Activated CD4-positive, alpha-beta T cell treated with anti-CD3 and anti-CD28 coated beads for 36 hours (primary cell): ENCODE measurements around the gene ERG28. TPM values are rescaled to one million over a fixed set of nuclear protein-coding genes. Genes with fewer than 3 reads are reported as not detected.
A peak's percentile ranks its signal among the peaks of the same experiment; 100 is the strongest.
"Not testable (repeated sequence)": the region's sequence is repeated elsewhere in the genome, so short reads cannot be mapped to it uniquely, and the experiment has no call there.

Experiments used
- ATAC-seq: fragments of 200-7000 bp; cut with Tn5 transposase; one replicate; pipeline ENCODE4 v1.10.0; 2021; ENCODE audit warnings: mild to moderate bottlenecking, moderate library complexity
- CTCF ChIA-PET: fragments of 350-600 bp; sonication (Branson Sonifier 250); formaldehyde crosslinking; loops from one replicate; lab custom pipeline; 2021; ENCODE audit warnings: antibody characterized with exemption; lab: Charles Lee
- POLR2A ChIA-PET: fragments of 350-600 bp; sonication (Branson Sonifier 250); formaldehyde crosslinking; loops from one replicate; lab custom pipeline; 2021; ENCODE audit warnings: antibody characterized with exemption, inconsistent platforms; lab: Charles Lee
- DNase-seq: peaks from one replicate; pipeline ENCODE4 v3.0.0-alpha.2; 2020
- H3K27ac Mint-ChIP-seq: one replicate; pipeline ENCODE4 v1.8.0; 2021; ENCODE audit warnings: mixed read lengths
- H3K27me3 Mint-ChIP-seq: one replicate; pipeline ENCODE4 v1.8.0; 2021; ENCODE audit warnings: mixed read lengths
- H3K36me3 Mint-ChIP-seq: one replicate; pipeline ENCODE4 v1.8.0; 2021; ENCODE audit warnings: low read depth, mixed read lengths
- H3K4me1 Mint-ChIP-seq: one replicate; pipeline ENCODE4 v1.8.0; 2021; ENCODE audit warnings: mixed read lengths
- H3K4me3 Mint-ChIP-seq: one replicate; pipeline ENCODE4 v1.8.0; 2021; ENCODE audit warnings: mild to moderate bottlenecking, moderate library complexity, mixed read lengths
- H3K9me3 Mint-ChIP-seq: one replicate; pipeline ENCODE4 v1.8.0; 2021; ENCODE audit warnings: low read depth, mixed read lengths
- intact Hi-C, 2 experiments: fragments of 100-400 bp; cut with DNase I in 1 of 2; cut with micrococcal nuclease in 1 of 2; formaldehyde crosslinking; loops; one replicate each; pipeline versions ENCODE4 v1.14.2 to v1.15.1; 2022 to 2024; cut with DNase I, micrococcal nuclease
- total RNA-seq, 2 experiments: library from RNA; stranded (reverse); gene quantifications; one replicate each; pipeline ENCODE4 v1.2.3, GENCODE V29; 2021

Gene ERG28
- total RNA-seq, 2 experiments from 2014 or later: 19.1 to 23.7 TPM

DNA sequence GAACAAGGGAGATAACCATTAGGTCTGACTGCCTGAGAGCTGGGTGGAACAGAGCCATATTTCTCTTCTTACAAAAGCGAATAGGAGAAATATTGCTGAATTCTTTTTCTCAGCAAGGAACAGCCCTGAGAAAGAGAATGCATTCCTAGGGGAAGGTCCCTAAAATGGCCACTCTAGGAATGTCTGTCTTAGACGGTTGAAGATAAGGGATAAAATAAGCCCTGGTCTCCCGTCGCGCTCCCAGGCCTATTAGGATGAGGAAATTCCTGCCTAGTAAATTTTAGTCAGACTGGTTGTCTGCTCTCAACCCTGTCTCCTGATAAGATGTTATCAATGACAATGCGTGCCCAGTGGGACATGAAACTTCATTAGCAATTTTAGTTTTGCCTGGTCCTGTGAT lies 34.3 kb upstream of the ERG28 start:
- DNase-seq, POLR2A ChIA-PET, CTCF ChIA-PET, H3K4me1 Mint-ChIP-seq, H3K27me3 Mint-ChIP-seq, intact Hi-C loops, H3K27ac Mint-ChIP-seq, ATAC-seq, H3K9me3 Mint-ChIP-seq, H3K4me3 Mint-ChIP-seq: not testable (repeated sequence)
- peaks cover 54% of the 10 kb centered on the region for H3K36me3 Mint-ChIP-seq

DNA sequence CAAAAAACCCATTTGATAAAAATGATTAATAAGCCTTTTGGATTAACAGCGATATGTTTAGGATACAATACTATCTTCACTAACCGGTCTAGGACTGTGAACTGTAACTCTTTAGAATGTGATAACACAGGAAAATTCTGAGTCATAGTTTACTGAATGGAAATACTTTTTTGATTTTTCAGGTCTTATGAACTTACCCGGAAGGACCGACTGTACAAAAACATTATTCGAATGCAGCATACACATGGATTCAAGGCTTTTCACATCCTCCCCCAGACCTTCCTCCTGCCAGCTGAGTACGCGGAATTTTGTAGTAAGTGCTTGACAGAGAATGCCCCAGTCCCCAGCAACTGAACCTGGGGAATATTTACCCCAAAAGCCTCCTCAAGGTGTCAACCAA lies 29.3 kb upstream of the ERG28 start:
- no peak overlapping the region for H3K4me3 Mint-ChIP-seq
- ChIA-PET CTCF (interaction anchor here (0.6 to 1.4 kb wide), 2 partner anchors 14 to 19 kb away, joined by 3 read pairs; no protein-coding TSS in a partner anchor), POLR2A (no interaction called here)
- DNase-seq (no peak), ATAC-seq (no peak)
- no peaks in the 10 kb centered on the region for H3K27me3 Mint-ChIP-seq
- H3K36me3 Mint-ChIP-seq: peaks cover 47% of the 10 kb centered on the region
- H3K4me1 Mint-ChIP-seq: peaks cover 10% of the 10 kb centered on the region
- H3K9me3 Mint-ChIP-seq: peaks cover 4% of the 10 kb centered on the region
- intact Hi-C loops: no loop called here
- H3K27ac Mint-ChIP-seq: no peak overlapping the region

DNA sequence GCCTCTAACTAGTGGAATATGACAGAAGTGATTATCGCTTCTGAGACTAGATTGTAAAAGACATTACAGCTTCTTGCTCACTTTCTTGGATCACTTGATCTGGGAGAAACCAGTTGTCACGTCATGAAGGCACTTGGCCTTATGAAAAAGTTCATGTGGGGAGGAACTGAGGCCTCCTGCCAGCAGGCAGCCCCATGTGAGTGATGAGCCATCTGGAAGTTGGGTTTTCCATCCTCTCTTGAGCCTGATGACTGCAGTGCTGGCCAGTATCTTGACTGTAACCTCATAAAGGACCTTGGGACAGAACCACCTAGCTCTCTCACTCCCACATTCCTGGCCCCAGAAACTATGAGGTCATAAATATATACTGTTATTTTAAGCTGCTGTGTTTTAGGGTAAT lies 28.3 kb upstream of the ERG28 start:
- Mint-ChIP-seq H3K27ac (no peak overlapping the region), H3K4me1 (peaks cover 10% of the 10 kb centered on the region), H3K27me3 (no peaks in the 10 kb centered on the region), H3K9me3 (no peaks in the 10 kb centered on the region), H3K4me3 (no peak overlapping the region), H3K36me3 (peaks cover 40% of the 10 kb centered on the region)
- DNase-seq (no peak), ATAC-seq (no peak)
- CTCF ChIA-PET: interaction anchor here (1.4 to 2.2 kb wide), 3 partner anchors 9 to 20 kb away, joined by 3 to 8 read pairs (median 4); no protein-coding TSS in a partner anchor
- intact Hi-C loops: no loop called here
- POLR2A ChIA-PET: no interaction called here

DNA sequence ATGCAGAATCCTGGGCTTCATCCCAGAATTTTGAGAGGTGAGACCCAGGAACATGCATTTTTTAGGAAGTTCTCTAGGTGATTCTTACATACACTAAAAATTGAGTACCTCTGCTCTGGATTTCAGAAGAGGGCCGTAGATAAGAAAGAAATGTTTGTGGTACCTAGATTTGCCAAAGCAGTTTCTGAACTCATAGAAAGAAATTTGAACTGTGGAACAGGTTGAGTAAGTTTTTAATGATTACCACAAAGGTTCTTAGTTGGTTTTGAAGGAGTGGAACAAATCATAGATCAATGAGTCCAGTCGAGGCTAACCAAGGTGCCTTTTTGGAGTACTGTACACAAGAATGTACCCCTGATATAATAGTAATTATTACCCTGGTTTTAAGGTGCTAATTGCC lies 25.2 kb upstream of the ERG28 start:
- ATAC-seq (no peak), DNase-seq (no peak)
- peaks cover 36% of the 10 kb centered on the region for H3K36me3 Mint-ChIP-seq
- ChIA-PET CTCF (interaction anchor here (0.8 to 1.4 kb wide), 2 partner anchors 79 to 194 kb away, joined by 3 read pairs; no protein-coding TSS in a partner anchor), POLR2A (interaction anchor here (0.7 kb wide), 1 partner anchor 10 kb away, joined by 3 read pairs; no protein-coding TSS in a partner anchor)
- no peak overlapping the region for H3K27ac Mint-ChIP-seq
- peaks cover 10% of the 10 kb centered on the region for H3K4me1 Mint-ChIP-seq
- no peak overlapping the region for H3K4me3 Mint-ChIP-seq
- no peaks in the 10 kb centered on the region for H3K9me3 Mint-ChIP-seq
- H3K27me3 Mint-ChIP-seq: no peaks in the 10 kb centered on the region
- intact Hi-C loops: no loop called here

DNA sequence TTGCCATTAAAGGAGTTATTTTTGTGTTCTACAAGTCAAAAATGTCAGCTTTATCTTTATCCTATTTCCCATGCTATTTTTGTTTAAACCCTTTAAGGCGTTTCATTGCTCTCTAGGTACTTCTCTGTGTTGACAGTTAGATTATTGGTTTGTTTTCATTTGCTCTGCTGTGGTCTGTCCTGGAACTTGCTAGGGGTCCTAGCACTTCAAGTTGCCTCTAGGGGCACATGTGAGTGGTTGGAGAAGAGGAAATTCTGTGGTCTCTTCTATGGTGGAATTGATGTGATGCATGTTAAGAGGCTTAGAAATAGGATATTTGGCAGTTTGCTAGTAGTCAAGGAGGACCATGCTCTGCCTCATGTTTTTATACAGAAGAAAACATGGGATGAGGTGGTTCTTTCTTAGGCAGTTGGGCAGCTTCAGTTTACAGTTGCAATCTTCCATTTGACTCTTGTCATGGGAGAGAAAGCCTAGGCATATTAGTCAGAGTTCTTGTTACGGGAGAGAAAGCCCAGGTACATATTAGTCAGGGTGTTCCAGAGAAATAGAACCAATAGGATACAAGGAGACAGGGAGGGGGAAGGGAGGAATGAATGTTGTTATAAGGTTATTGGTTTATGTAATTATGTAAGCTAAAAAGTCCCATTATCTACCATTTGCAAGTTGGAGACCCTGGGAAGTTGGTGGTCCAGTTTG lies 14.7 kb upstream of the ERG28 start:
- H3K27me3 Mint-ChIP-seq: no peaks in the 10 kb centered on the region
- H3K27ac Mint-ChIP-seq: no peak overlapping the region
- ATAC-seq (no peak), DNase-seq (no peak)
- ChIA-PET CTCF (no interaction called here), POLR2A (no interaction called here)
- peaks cover 6% of the 10 kb centered on the region for H3K9me3 Mint-ChIP-seq
- intact Hi-C loops: no loop called here
- H3K4me3 Mint-ChIP-seq: no peak overlapping the region
- peaks cover 31% of the 10 kb centered on the region for H3K36me3 Mint-ChIP-seq
- H3K4me1 Mint-ChIP-seq: peaks cover 25% of the 10 kb centered on the region

DNA sequence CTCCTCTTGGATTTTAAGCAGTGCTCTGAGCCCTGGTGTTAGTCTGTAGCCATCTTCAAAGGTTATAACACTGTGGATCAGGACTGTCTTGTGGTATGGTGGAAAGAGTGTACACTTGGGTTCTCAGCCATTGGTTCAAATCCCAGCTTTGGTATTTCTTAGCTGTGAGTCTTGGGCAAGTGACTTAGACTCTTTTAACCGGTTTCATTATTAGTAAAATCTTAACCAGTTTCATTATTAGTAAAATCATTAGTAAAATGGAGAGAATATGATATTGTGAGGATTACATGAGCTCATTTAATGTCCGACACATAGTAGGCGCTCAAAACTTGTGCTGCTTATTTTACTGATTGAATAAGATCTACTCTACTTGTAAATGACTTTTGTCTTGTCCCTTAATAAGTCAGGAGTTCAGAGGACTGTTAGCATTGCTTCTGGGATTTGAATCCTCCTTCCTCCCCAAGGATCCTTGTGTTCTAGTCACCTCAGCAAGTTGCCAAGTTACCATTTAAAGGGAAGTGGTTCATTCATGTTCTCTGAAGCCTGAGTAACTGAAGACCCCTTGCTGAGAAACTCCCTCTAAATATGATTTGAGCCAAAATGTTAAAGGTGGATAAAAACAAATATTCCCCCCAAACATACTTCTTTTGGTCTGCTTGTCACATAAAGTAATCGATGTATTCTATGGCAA lies 12.8 kb upstream of the ERG28 start:
- ATAC-seq: peak; percentile 91
- ChIA-PET CTCF (interaction anchor here (1.1 to 1.4 kb wide), 3 partner anchors 10 to 309 kb away, joined by 3 to 4 read pairs (median 3); no protein-coding TSS in a partner anchor), POLR2A (interaction anchor here (0.6 kb wide), 1 partner anchor 103 kb away, joined by 4 read pairs; no protein-coding TSS in a partner anchor)

DNA sequence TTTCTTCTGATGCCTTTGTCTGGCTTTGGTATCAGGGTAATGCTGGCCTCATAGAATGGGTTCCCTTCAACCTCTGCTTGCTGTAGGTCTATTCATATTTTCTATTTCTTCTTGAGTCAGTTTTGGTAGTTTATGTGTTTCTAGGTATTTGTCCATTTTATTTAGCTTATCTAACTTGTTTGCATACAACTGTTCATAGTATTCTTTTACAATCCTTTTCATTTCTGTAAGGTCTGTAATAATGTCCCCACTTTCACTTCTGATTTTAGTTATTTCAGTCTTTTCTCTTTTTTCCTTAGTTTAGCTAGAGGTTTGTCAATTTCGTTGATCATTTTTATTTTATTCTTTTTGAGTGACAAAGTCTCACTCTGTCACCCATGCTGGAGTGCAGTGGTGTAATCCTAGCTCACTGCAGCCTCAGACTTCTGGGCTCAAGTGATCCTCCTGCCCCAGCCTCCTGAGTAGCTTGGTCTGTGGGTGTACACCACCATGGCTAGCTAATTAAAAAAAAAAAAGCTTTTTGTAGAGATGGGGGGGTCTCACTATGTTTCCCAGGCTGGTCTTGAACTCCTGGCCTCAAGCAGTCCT lies 12.0 kb upstream of the ERG28 start:
- POLR2A ChIA-PET: interaction anchor here (0.6 kb wide), 1 partner anchor 102 kb away, joined by 4 read pairs; no protein-coding TSS in a partner anchor
- peaks cover 42% of the 10 kb centered on the region for H3K36me3 Mint-ChIP-seq
- H3K27me3 Mint-ChIP-seq: no peaks in the 10 kb centered on the region
- H3K4me3 Mint-ChIP-seq: no peak overlapping the region
- peaks cover 27% of the 10 kb centered on the region for H3K4me1 Mint-ChIP-seq
- intact Hi-C loops: loop anchor here in 1 of 2 experiments (1.0 kb wide), 1 partner anchor 11 kb away; the partner anchor contains the start of gene TTLL5
- CTCF ChIA-PET: interaction anchor here (0.7 to 1.4 kb wide), 4 partner anchors 9 to 310 kb away, joined by 3 to 4 read pairs (median 3); no protein-coding TSS in a partner anchor
- no peak overlapping the region for H3K27ac Mint-ChIP-seq
- no peak for DNase-seq
- peaks cover 6% of the 10 kb centered on the region for H3K9me3 Mint-ChIP-seq
- ATAC-seq: peak; percentile 21

More for the DNA sequence above, 12.8 kb upstream of the ERG28 start:
- H3K36me3 Mint-ChIP-seq: peaks cover 40% of the 10 kb centered on the region
- H3K4me1 Mint-ChIP-seq: peaks cover 27% of the 10 kb centered on the region
- no peaks in the 10 kb centered on the region for H3K27me3 Mint-ChIP-seq
- no peak overlapping the region for H3K4me3 Mint-ChIP-seq
- intact Hi-C loops: loop anchor here in 1 of 2 experiments (1.0 kb wide), 1 partner anchor 12 kb away; the partner anchor contains the start of gene TTLL5
- peaks cover 6% of the 10 kb centered on the region for H3K9me3 Mint-ChIP-seq
- H3K27ac Mint-ChIP-seq: peak overlapping the region; percentile 60
- no peak for DNase-seq

DNA sequence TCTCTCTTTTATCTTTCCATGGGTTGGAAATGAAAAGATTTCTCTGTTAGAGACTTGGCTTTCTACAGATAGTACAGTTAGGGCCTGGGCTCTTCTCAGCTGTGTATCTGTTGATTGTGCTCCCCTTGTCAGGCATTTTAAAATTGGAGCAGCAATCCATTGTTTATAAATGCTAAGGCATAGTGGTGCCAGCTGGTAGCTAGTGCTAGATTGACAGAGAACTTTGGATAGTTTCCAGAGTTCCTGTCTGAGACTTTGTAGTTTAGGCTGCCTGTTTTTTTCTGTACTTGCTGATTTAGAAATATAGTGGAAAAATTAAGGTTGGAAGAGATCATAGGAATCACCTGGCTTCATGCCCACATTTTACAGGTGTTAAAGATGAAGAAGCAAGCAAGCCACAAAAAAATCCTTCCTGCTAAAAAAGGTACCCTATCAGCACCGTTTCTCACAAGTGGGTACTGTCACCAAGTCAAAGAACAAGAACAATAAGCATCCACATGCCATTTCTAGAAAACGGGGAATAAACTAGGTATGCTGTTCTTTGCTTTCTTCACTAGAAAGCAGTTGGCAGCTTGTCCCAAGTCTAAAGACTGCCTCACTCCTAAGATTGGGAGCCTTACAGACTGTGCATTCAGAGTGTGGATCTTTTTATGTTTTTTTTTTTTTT lies 6.6 kb upstream of the ERG28 start:
- CTCF ChIA-PET: interaction anchor here (0.9 to 1.5 kb wide), 4 partner anchors 9 to 90 kb away, joined by 3 to 4 read pairs (median 3); no protein-coding TSS in a partner anchor
- no peak for ATAC-seq
- DNase-seq: no peak
- POLR2A ChIA-PET: no interaction called here
- no peaks in the 10 kb centered on the region for H3K9me3 Mint-ChIP-seq
- H3K36me3 Mint-ChIP-seq: peaks cover 34% of the 10 kb centered on the region
- H3K4me3 Mint-ChIP-seq: no peak overlapping the region
- H3K27me3 Mint-ChIP-seq: no peaks in the 10 kb centered on the region
- intact Hi-C loops: no loop called here
- H3K27ac Mint-ChIP-seq: no peak overlapping the region
- peaks cover 8% of the 10 kb centered on the region for H3K4me1 Mint-ChIP-seq

DNA sequence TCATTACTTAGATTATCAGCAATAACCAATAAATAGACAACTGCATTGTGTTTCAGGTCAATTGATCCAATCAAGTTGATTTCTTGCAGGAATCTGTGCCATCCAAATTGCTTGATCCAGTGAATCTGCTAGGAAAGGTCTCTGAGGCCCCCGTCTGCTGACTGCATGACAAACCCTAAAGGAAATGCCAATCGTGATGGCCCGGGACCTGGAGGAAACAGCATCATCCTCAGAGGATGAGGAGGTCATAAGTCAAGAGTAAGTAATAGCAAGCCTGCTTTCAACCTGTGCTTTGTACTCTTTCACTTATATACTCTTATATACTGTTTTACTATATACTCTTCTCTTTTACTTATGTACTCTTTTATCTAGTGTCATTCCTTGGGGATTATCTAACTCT lies 2.3 kb upstream of the ERG28 start:
- peaks cover 17% of the 10 kb centered on the region for H3K4me1 Mint-ChIP-seq
- H3K9me3 Mint-ChIP-seq: no peaks in the 10 kb centered on the region
- H3K36me3 Mint-ChIP-seq: peaks cover 8% of the 10 kb centered on the region
- POLR2A ChIA-PET: no interaction called here
- peak overlapping the region; percentile 42 for H3K4me3 Mint-ChIP-seq
- intact Hi-C loops: loop anchor here (5.0 kb wide), 2 partner anchors 319 to 781 kb away; partner anchors contain the start of genes DLST (in 1 of the 2) and TGFB3 (in 1 of the 2)
- DNase-seq (no peak), ATAC-seq (no peak)
- no peak overlapping the region for H3K27ac Mint-ChIP-seq
- CTCF ChIA-PET: interaction anchor here (0.6 to 1.0 kb wide), 4 partner anchors 9 to 368 kb away, joined by 3 to 4 read pairs (median 4); no protein-coding TSS in a partner anchor
- no peaks in the 10 kb centered on the region for H3K27me3 Mint-ChIP-seq

DNA sequence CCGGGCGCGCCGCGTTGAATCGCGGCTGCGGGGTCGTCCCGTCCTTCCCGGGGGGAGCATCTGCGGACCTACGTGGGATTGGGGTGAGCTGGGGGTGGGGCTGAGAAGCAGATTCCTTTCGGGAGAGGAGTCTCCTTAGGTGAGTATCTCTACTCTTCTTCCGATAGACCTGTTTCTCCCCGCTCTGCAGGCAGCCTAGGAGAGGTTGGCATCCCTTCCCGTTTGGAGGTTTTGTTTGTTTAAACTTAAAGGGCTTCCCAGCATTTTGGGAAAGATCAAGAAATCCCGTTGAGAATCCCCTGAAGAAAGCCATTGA lies 781 bp upstream of the ERG28 start:
- Mint-ChIP-seq H3K27me3 (no peaks in the 10 kb centered on the region), H3K36me3 (peaks cover 8% of the 10 kb centered on the region), H3K4me3 (peak overlapping the region; percentile 96), H3K4me1 (peaks cover 17% of the 10 kb centered on the region), H3K27ac (peak overlapping the region; percentile 99), H3K9me3 (no peaks in the 10 kb centered on the region)
- intact Hi-C loops: loop anchor here (1.0 to 5.0 kb wide), 14 partner anchors 12 to 1151 kb away; partner anchors contain the start of genes TMED10 (in 2 of the 2), ANGEL1 (in 1 of the 2), AREL1 (in 1 of the 2) and BATF (in 1 of the 2)
- DNase-seq (no peak), ATAC-seq (no peak)
- POLR2A ChIA-PET: interaction anchor here (0.6 to 1.5 kb wide), 5 partner anchors 98 to 739 kb away, joined by 3 to 7 read pairs (median 6); no protein-coding TSS in a partner anchor
- CTCF ChIA-PET: interaction anchor here (0.8 to 1.0 kb wide), 3 partner anchors 91 to 353 kb away, joined by 3 to 5 read pairs (median 4); no protein-coding TSS in a partner anchor
